HCT116 (cell line): ENCODE data around the gene POT1. TPM values are rescaled to one million over a fixed set of nuclear protein-coding genes. Genes with fewer than 3 reads are reported as not detected.

ENCODE experiments used
- ATAC-seq: fragments of 200-7000 bp; cut with Tn5 transposase; 2 replicates; pipeline ENCODE4 v1.9.1; 2020; ENCODE audit warnings: mild to moderate bottlenecking, moderate library complexity
- BruUV-seq: library from RNA; stranded (reverse); fragments of 400-500 nt; replicated peaks from 2 replicates; lab custom pipeline; 2021; lab: Mats Ljungman, UMichigan
- CTCF ChIA-PET: fragments of 300-600 bp; sonication (Branson Sonifier 250); formaldehyde crosslinking; loops from one replicate; lab custom pipeline; 2021; ENCODE audit warnings: antibody characterized with exemption; lab: Charles Lee
- POLR2A ChIA-PET: fragments of 300-600, 350-600 bp; sonication (Branson Sonifier 250); formaldehyde crosslinking; loops from one replicate; lab custom pipeline; 2021; ENCODE audit warnings: antibody characterized with exemption; lab: Charles Lee
- RAD21 ChIA-PET, 2 experiments: fragments of 300-600 bp; sonication (Branson Sonifier 250); formaldehyde crosslinking; loops; one replicate each; lab custom pipeline; 2023; ENCODE audit warnings: low total read pairs in 2 of 2; ENCODE audit not compliant: uncharacterized antibody in 2 of 2, unreplicated experiment in 2 of 2, low non-redundant PET in 1 of 2; lab: Charles Lee
- DNase-seq: peaks from one replicate; pipeline ENCODE4 v3.0.0-alpha.2; 2010; ENCODE audit warnings: low read depth, low spot score
- H2AFZ ChIP-seq: fragments of 200-600 bp; shearing (Covaris generic), sonication (generic); 2 replicates; pipeline ENCODE4 v1.6.1; 2017; ENCODE audit warnings: low read depth, mixed run types, mixed read lengths, antibody characterized with exemption, low read length; ENCODE audit not compliant: poor library complexity, severe bottlenecking
- H3K27ac ChIP-seq: 2 replicates; pipeline ENCODE4 v1.5.1; 2012; ENCODE audit warnings: low read depth, low read length
- H3K27me3 ChIP-seq: fragments of 200-600 bp; sonication (generic); 2 replicates; pipeline ENCODE4 v1.6.1; 2016; ENCODE audit warnings: mixed run types, low read length, mixed read lengths; ENCODE audit not compliant: insufficient read depth
- H3K36me3 ChIP-seq, 2 experiments: fragments of 200-500 bp in 1 of 2; fragments of 200-600 bp in 1 of 2; sonication (Bioruptor generic) in 1 of 2; sonication (generic) in 1 of 2; 2 replicates each; pipeline versions ENCODE4 v1.5.1 to v1.6.1; 2014 to 2016; ENCODE audit warnings: low read length in 2 of 2, inconsistent platforms in 1 of 2, mixed read lengths in 1 of 2, mixed run types in 1 of 2; ENCODE audit not compliant: insufficient read depth in 2 of 2, control insufficient read depth in 1 of 2
- H3K4me1 ChIP-seq, 2 experiments: fragments of 200-600 bp in 1 of 2; sonication (generic) in 1 of 2; 2 replicates each; pipeline versions ENCODE4 v1.5.1 to v1.6.1; 2012 to 2017; ENCODE audit warnings: low read length in 2 of 2, inconsistent platforms in 1 of 2, mild to moderate bottlenecking in 1 of 2, mixed read lengths in 1 of 2, mixed run types in 1 of 2, moderate library complexity in 1 of 2; ENCODE audit not compliant: insufficient read depth in 2 of 2, control insufficient read depth in 1 of 2
- H3K4me2 ChIP-seq: fragments of 200-600 bp; sonication (generic); 2 replicates; pipeline ENCODE4 v1.6.1; 2017; ENCODE audit warnings: mixed run types, low read length, mixed read lengths
- H3K4me3 ChIP-seq, 2 experiments: fragments of 200-600 bp in 1 of 2; sonication (generic) in 1 of 2; replicated peaks in 1 of 2; 2 replicates each; pipeline ENCODE4 v1.5.1; 2011 to 2016; ENCODE audit warnings: low read length in 2 of 2, control low read depth in 1 of 2, low read depth in 1 of 2, mild to moderate bottlenecking in 1 of 2, mixed read lengths in 1 of 2, mixed run types in 1 of 2
- H3K79me2 ChIP-seq: fragments of 200-600 bp; sonication (generic); 2 replicates; pipeline ENCODE4 v1.6.1; 2017; ENCODE audit warnings: mild to moderate bottlenecking, mixed run types, low read length, moderate library complexity, mixed read lengths; ENCODE audit not compliant: insufficient read depth
- H3K9ac ChIP-seq: fragments of 200-600 bp; sonication (generic); 2 replicates; pipeline ENCODE4 v1.6.1; 2016; ENCODE audit warnings: low read length, mixed read lengths
- H3K9me2 ChIP-seq: fragments of 200-600 bp; sonication (generic), shearing (Covaris generic); 2 replicates; pipeline ENCODE4 v1.6.1; 2017; ENCODE audit warnings: mixed run types, mild to moderate bottlenecking, moderate library complexity; ENCODE audit not compliant: insufficient read depth
- H3K9me3 ChIP-seq, 2 experiments: fragments of 200-500 bp in 1 of 2; fragments of 200-600 bp in 1 of 2; sonication (Bioruptor generic) in 1 of 2; sonication (generic) in 1 of 2; 2 replicates each; pipeline ENCODE4 v1.6.1; 2014 to 2017; ENCODE audit warnings: low read length in 2 of 2, mixed read lengths in 2 of 2, inconsistent platforms in 1 of 2, low read depth in 1 of 2, mild to moderate bottlenecking in 1 of 2, mixed run types in 1 of 2, moderate library complexity in 1 of 2; ENCODE audit not compliant: control insufficient read depth in 1 of 2, insufficient read depth in 1 of 2
- H4K20me1 ChIP-seq: fragments of 200-600 bp; sonication (generic), shearing (Covaris generic); 2 replicates; pipeline ENCODE4 v1.6.1; 2017; ENCODE audit warnings: mixed run types, mild to moderate bottlenecking, moderate library complexity; ENCODE audit not compliant: insufficient read depth
- CBX3 ChIP-seq: IDR thresholded peaks from 2 replicates; pipeline ENCODE4 v1.6.1; 2012; ENCODE audit warnings: low read depth
- CEBPB ChIP-seq: IDR thresholded peaks from 2 replicates; pipeline ENCODE4 v1.6.1; 2012; ENCODE audit warnings: low read depth
- ELF1 ChIP-seq: IDR thresholded peaks from 2 replicates; pipeline ENCODE4 v1.6.1; 2012; ENCODE audit warnings: low read depth, borderline replicate concordance
- EZH2 ChIP-seq: fragments of 200-600 bp; sonication (generic); IDR thresholded peaks from 2 replicates; pipeline ENCODE4 v1.6.1; 2017; ENCODE audit warnings: antibody characterized with exemption, mixed run types
- FOSL1 ChIP-seq: IDR thresholded peaks from 2 replicates; pipeline ENCODE4 v1.6.1; 2012; ENCODE audit warnings: low read depth
- POLR2A ChIP-seq: IDR thresholded peaks from 2 replicates; pipeline ENCODE4 v1.7.0; 2011; ENCODE audit warnings: borderline replicate concordance; ENCODE audit not compliant: insufficient read depth, insufficient read length; ENCODE audit errors: extremely low read depth
- RAD21 ChIP-seq: IDR thresholded peaks from 2 replicates; pipeline ENCODE4 v1.6.1; 2012; ENCODE audit warnings: low read depth, mild to moderate bottlenecking
- SIN3A ChIP-seq: IDR thresholded peaks from 2 replicates; pipeline ENCODE4 v1.6.1; 2012; ENCODE audit warnings: low read depth
- SP1 ChIP-seq: IDR thresholded peaks from 2 replicates; pipeline ENCODE4 v1.6.1; 2012; ENCODE audit warnings: low read depth
- SRF ChIP-seq: IDR thresholded peaks from 2 replicates; pipeline ENCODE4 v1.6.1; 2012; ENCODE audit warnings: low read depth
- YY1 ChIP-seq: IDR thresholded peaks from 2 replicates; pipeline ENCODE4 v1.6.1; 2011; ENCODE audit warnings: low read length, low read depth, moderate library complexity, mild to moderate bottlenecking; ENCODE audit not compliant: insufficient replicate concordance; ENCODE audit errors: extremely low read depth
- intact Hi-C: fragments of 100-400 bp; cut with micrococcal nuclease; formaldehyde crosslinking; loops from 2 replicates; pipeline ENCODE4 v1.10.0; 2022
- total RNA-seq: library from RNA; stranded (reverse); gene quantifications from one replicate; pipeline ENCODE4 v1.2.1, GENCODE V29; 2021; ENCODE audit not compliant: unreplicated experiment
- TF ChIP-seq, protein P1 (sequence below): IDR thresholded peaks from 2 replicates; pipeline ENCODE4 v1.6.1; 2012
- TF ChIP-seq, protein P2 (sequence below), 3 experiments: fragments of 200-600 bp in 1 of 3; sonication (generic) in 1 of 3; IDR thresholded peaks in 2 of 3; conservative IDR thresholded peaks in 1 of 3; 2 replicates each; pipeline ENCODE4 v1.5.1; 2012 to 2017; ENCODE audit warnings: low read depth in 2 of 3, low read length in 2 of 3, antibody characterized with exemption in 1 of 3, borderline replicate concordance in 1 of 3, control low read depth in 1 of 3, mild to moderate bottlenecking in 1 of 3, mixed read lengths in 1 of 3, mixed run types in 1 of 3, moderate library complexity in 1 of 3; ENCODE audit not compliant: insufficient read depth in 1 of 3
- TF ChIP-seq, protein P3 (sequence below): IDR thresholded peaks from 2 replicates; pipeline ENCODE4 v1.6.1; 2012; ENCODE audit warnings: low read depth

Gene POT1
- total RNA-seq, 1 experiment from 2014 or later, result 19.5 TPM

DNA sequence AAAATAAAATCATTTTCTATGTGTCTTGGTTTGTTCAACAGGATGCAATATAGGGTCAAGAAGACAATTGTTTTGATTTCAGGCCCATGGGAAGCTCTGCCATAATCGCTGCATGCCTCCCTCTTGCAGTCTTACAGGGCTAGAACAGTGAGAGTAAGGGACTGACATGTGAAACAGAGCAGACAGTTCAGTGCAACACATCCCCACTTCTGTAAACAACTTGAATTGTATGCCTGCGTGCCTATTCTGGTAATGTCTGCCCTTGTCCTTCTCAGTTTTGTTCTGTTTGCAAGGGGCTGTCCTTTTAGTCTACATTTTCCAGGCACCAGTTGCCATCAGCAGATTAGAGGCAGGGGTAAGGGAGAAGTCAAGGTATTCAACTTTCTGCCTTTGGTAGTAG, 129.2 kb downstream of the POT1 start:
- Histone ChIP-seq H3K79me2 (no peaks in the 10 kb centered on the region), H4K20me1 (no peaks in the 10 kb centered on the region), H3K4me3 (no peak overlapping the region), H3K9me2 (no peaks in the 10 kb centered on the region), H3K4me1 (no peaks in the 10 kb centered on the region), H3K27ac (no peak overlapping the region), H3K27me3 (no peaks in the 10 kb centered on the region), H3K9ac (no peak overlapping the region), H2AFZ (no peak overlapping the region), H3K36me3 (no peaks in the 10 kb centered on the region), H3K9me3 (no peaks in the 10 kb centered on the region), H3K4me2 (no peak overlapping the region)
- intact Hi-C loops, result no loop called here
- ATAC-seq (no peak), DNase-seq (no peak)
- ChIA-PET POLR2A (no interaction called here), RAD21 (no interaction called here), CTCF (no interaction called here)
- TF ChIP-seq RAD21, result no peak
- TF ChIP-seq SRF, result no peak
- no peak for TF ChIP-seq SIN3A
- no peak for TF ChIP-seq POLR2A
- TF ChIP-seq, protein P1, sequence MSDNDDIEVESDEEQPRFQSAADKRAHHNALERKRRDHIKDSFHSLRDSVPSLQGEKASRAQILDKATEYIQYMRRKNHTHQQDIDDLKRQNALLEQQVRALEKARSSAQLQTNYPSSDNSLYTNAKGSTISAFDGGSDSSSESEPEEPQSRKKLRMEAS, result no peak
- TF ChIP-seq FOSL1, result no peak
- no peak for TF ChIP-seq CBX3
- BruUV-seq, result no TSS peak

DNA sequence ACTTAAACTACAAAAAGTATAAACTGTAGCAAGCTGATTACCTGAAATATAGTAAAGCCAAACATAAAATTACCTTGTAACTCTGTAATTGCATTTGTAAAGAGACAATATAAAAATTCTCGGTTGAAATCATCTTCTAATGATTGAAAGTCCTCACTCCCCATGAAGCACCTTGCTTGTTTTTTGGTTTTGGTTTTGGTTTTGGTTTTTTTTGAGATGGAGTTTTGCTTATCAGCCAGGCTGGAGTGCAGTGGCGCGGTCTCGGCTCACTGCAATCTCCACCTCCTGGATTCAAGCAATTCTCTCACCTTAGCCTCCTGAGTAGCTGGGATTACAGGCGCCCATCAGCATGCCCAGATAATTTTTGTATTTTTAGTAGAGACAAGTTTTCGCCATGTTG, 130.2 kb downstream of the POT1 start:
- H2AFZ ChIP-seq, result no peak overlapping the region
- no peak overlapping the region for H3K27ac ChIP-seq
- no peak for ATAC-seq
- no peaks in the 10 kb centered on the region for H3K9me2 ChIP-seq
- H3K4me3 ChIP-seq, result no peak overlapping the region
- DNase-seq, result no peak
- no peaks in the 10 kb centered on the region for H3K9me3 ChIP-seq
- no peaks in the 10 kb centered on the region for H3K79me2 ChIP-seq
- no peak overlapping the region for H3K9ac ChIP-seq
- ChIA-PET POLR2A (no interaction called here), RAD21 (no interaction called here), CTCF (no interaction called here)
- H4K20me1 ChIP-seq, result no peaks in the 10 kb centered on the region
- H3K4me2 ChIP-seq, result no peak overlapping the region
- no peaks in the 10 kb centered on the region for H3K36me3 ChIP-seq
- BruUV-seq, result no TSS peak
- intact Hi-C loops, result no loop called here
- no peaks in the 10 kb centered on the region for H3K27me3 ChIP-seq
- H3K4me1 ChIP-seq, result no peaks in the 10 kb centered on the region
- TF ChIP-seq YY1 (no peak), SP1 (no peak), SRF (no peak), ELF1 (no peak), EZH2 (no peak), CEBPB (no peak)
- TF ChIP-seq, protein P2, sequence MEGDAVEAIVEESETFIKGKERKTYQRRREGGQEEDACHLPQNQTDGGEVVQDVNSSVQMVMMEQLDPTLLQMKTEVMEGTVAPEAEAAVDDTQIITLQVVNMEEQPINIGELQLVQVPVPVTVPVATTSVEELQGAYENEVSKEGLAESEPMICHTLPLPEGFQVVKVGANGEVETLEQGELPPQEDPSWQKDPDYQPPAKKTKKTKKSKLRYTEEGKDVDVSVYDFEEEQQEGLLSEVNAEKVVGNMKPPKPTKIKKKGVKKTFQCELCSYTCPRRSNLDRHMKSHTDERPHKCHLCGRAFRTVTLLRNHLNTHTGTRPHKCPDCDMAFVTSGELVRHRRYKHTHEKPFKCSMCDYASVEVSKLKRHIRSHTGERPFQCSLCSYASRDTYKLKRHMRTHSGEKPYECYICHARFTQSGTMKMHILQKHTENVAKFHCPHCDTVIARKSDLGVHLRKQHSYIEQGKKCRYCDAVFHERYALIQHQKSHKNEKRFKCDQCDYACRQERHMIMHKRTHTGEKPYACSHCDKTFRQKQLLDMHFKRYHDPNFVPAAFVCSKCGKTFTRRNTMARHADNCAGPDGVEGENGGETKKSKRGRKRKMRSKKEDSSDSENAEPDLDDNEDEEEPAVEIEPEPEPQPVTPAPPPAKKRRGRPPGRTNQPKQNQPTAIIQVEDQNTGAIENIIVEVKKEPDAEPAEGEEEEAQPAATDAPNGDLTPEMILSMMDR (IDR thresholded peaks at IDR 0.05 in 2 of 3, conservative IDR thresholded peaks at IDR 0.05 in 1 of 3; ENCODE audit: borderline replicate concordance in 1 of 3, insufficient read depth in 1 of 3, low read depth in 2 of 3, low read length in 2 of 3), result no peak
- TF ChIP-seq, protein P3, sequence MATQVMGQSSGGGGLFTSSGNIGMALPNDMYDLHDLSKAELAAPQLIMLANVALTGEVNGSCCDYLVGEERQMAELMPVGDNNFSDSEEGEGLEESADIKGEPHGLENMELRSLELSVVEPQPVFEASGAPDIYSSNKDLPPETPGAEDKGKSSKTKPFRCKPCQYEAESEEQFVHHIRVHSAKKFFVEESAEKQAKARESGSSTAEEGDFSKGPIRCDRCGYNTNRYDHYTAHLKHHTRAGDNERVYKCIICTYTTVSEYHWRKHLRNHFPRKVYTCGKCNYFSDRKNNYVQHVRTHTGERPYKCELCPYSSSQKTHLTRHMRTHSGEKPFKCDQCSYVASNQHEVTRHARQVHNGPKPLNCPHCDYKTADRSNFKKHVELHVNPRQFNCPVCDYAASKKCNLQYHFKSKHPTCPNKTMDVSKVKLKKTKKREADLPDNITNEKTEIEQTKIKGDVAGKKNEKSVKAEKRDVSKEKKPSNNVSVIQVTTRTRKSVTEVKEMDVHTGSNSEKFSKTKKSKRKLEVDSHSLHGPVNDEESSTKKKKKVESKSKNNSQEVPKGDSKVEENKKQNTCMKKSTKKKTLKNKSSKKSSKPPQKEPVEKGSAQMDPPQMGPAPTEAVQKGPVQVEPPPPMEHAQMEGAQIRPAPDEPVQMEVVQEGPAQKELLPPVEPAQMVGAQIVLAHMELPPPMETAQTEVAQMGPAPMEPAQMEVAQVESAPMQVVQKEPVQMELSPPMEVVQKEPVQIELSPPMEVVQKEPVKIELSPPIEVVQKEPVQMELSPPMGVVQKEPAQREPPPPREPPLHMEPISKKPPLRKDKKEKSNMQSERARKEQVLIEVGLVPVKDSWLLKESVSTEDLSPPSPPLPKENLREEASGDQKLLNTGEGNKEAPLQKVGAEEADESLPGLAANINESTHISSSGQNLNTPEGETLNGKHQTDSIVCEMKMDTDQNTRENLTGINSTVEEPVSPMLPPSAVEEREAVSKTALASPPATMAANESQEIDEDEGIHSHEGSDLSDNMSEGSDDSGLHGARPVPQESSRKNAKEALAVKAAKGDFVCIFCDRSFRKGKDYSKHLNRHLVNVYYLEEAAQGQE, result no peak
